NCI-H187 (cell line): ENCODE data around the gene PANK1.
"Not testable (repeated sequence)": the region's sequence is repeated elsewhere in the genome, so short reads cannot be mapped to it uniquely, and the experiment has no call there.

Experiments used
- DNase-seq, 2 experiments: peaks; one replicate each; lab custom pipeline; 2025; lab: John Stamatoyannopoulos, UW

PANK1 gene

DNA sequence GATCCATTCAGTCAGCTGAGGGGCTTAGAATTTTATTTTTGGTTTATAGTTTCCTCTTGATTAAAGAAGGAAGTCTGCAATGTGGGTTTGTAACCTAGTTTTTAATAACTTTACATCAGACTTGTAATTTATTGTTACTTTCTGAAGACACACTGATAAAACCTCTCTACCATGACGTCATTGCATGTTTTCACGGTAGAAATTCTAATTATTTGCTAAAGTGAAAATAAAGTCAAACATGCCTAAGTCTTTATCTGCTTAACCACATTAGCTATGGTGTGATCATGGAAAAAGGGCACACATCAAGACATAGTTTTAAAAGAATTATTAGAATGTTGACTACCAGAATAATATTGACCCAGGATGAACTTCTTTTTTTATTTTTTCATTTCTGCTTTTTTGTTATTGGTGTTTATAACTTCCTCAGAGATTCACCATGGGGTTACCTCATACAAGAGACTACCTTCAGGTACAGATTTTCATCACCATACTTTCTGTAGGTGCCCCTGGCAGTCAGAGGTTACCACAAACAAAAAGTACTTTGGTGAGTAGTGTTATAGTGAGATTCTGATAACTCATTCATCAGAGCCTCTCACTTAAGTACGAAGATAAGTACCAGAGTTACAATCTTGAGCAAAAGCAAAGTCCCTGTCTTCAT, 7.0 kb upstream of the PANK1 start:
- no peak for DNase-seq

DNA sequence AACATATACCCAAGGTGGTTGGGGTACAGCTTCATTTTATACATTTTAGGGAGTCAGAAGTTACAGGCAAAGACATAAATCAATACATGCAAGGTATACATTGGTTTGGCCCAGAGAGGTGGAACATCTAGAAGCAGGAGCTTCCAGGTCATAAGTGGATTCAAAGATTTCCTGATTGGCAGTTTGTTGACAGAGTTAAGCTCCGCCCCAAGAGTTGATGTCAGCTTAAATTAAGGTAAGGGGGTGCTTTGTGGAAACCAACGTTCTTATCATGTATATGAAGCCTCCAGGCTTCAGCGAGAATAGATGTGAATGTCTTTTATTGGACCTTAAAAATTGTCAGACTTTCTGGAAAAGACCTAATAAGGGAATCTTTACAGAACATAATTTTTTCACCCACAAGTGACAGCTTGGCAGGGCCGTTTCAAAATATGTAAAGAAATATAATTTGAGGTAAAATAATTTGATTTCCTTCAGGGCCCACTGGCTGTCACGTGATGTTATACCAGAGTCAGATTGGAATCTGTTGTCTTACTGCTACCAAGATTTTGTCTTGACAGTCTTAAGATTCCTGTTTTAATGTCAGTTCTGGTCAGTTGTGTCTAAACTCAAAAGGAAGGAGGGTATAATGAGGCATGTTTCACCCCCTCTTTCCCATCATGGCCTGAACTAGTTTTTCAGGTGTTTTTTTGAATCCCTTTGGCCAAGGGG, 6.3 kb upstream of the PANK1 start:
- no peak for DNase-seq

DNA sequence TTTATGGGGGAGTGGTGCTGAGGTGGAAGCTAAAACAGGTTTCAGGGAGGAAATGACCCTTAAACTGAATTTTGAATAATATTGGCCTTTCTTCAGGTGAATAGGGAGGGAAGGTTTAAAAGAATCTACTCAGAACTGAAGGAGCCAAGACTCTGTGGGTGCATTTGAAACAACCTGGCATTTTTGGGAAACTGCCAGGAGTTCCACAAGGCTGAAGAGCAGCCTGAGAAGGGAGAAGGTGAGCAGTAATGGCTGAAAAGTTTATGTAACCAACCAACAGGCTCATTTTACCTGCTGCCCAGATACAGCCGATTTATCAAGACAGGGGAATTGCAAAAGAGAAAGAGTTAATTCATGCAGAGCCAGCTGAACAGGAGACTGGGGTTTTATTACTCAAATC, 4.0 kb upstream of the PANK1 start:
- no peak for DNase-seq

DNA sequence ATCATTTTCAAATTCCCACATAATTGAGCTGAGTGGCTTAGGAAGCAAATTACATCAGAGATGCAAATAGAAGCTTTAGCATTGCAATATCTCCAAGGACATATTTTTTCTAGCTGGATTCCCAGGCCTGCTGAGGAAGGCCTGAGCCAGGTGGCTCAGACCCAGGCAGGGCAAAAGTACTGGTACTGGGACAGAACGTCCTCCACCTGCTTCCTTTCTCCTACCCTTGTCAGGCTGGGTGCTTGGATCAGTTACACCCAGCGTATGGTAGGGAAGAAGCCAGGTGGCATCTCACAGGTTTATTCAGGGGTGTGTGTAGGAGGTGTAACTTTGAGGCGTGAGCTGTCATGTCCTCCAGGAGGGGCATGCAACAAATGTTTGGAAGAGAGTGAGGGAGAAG, 3.0 kb upstream of the PANK1 start:
- DNase-seq: no peak

DNA sequence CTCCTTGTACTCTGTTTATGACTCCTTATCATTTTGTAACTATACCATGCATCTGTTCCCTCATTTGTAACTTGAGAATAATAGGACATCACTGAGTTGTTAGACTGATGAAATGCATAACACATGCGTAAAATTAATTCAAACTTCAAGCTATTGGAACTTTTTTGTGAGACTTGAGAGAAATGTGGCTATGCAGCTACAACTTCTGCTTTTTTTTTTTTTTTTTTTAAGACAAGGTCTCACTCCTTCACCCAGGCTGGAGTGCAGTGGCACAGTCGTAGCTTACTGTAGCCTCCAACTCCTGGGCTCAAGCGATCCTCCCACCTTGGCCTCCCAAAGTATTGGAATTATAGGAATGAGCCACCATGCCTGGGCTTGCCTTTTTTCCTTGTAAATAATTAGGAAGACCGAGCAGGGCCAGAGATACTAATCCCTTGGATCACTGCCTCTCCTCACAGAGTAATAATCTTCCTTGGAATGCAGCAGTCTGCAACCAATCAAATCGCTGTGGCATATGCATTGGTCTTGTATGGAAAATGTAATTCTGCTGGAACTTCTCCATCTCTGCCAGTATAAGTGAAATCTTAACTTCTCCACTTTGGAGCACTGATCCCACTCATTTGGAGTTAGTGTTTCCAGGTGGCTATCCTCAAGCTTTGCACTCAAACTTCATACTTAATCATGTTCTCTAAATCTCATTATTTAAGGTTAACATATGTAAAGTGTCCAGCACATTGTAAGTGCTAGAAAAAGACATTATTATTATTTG, 2.0 kb upstream of the PANK1 start:
- DNase-seq: no peak

DNA sequence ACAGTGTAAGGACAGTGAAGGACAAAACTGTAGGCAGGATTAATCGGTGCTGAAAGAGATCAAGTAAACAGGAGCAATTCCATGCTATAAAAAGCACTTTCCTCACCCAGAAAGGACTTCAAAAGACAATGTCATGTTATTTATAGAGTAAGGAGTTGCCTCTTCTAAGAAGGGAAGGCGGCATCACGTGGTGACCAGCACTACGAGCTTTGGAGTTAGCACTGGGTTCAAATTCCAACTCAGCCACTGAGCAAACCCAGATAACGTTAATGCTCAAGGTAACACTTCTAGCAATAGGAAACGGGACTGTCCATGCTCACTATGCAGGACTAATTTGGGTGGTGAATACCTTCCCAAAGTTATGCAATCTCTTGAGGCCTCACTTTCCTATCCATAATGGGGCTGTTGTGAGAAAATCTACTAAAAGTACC, 715 bp upstream of the PANK1 start:
- peak in 1 of 2 experiments; percentile 56 for DNase-seq

GRCh38 chr10:89644691-89644966, 413 bp downstream of the PANK1 start:
- DNase-seq: no peak

DNA sequence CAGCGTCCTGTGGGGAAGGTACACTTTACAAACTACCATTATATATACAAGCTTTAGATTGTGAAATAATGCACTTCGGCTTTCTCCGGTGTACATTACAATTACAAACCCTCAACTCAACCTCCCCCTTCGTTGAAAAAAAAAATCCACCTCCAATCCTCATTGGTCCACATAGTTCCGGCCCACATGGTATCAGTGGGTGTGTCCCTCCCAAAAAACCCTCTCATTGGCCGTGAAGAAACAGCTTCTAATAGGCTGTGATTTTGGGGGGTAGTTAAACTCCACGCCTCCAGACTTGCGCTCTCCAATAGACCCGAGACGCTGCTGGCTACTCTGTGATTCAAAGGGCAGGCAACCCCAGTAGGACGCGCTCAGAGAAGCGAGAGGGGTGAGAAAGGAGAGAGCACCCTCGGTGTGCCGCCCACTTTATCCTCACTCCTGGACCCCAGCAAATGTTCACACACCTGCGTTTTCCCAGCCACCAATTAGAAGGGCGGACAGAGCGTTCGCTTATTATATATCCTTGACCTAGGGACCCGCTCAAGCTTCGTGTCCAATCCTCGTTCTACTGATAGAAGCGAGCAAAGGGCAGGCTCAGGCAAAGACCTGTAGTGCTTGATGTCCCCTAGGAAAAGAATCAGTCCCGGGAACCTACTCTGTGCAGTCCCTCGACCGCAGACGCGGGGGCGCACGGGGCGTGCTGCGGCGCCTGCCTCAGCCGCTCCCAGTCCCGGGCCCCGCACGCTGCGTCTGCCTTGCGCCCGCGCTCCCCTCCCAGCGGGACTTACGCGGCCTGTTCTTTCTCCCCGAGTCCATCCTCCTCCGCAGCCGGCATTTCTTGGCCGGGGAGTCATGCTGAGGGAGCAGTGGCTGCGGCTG, 991 bp downstream of the PANK1 start:
- DNase-seq: peak; percentile 81 to 86

- no peak for DNase-seq
These were observed 1.6 kb downstream of the PANK1 start for GRCh38 chr10:89643431-89643811.

DNA sequence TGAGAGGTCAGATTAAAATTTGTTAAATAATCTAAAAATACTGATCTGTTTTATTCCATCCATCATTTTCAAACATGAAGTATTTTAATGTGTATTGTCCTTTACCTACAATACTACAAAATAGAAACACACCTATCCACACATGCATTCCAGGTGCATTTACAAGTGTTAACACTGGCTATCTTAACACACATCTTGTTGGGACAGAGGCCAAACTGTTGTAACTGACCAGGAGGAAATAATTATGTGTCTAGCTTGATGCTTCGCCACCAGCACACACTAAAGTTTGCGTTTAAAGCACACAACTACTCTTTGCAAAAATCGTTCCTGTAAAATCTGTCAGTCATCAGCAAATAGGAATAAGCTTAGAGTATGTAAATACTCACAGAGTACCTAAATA, 2.8 kb downstream of the PANK1 start:
- DNase-seq: no peak

DNA sequence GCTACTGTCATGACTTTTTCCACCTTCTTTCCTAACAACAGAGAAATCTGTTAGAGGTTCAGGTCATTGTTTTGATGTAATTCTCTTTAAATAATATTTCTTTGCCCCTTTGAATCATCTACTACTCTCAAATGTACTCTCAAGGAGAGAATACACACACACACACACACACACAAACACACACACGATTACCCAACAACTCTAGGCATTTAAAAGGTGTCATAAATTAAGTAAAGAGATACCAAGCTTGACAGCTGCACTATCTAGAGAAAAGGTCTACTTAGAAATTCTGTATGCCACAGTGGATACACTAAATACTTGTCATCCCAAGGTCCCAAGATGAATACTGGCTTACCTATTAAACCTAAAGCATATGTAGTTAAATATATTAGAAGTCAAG, 4.8 kb downstream of the PANK1 start:
- DNase-seq: no peak

- DNase-seq: no peak
These were observed 5.7 kb downstream of the PANK1 start for GRCh38 chr10:89639326-89639725.

DNA sequence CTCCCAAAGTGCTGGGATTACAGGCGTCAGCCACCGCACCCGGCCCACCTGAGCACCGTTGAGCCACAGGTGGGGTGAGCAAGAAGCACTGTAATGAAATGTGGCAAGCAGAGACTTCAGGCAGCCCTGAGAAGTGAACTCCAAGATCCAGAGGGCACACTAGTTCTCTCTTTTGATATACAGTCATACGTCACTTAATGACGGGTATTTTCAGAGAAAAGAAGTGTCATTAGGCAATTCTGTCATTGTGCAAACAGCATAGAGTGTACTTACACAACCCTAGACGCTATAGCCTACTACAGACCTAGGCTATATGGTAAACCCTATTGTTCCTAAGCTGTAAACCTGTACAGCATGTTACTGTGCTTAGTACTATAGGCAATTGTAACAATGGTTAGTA, 7.9 kb downstream of the PANK1 start:
- no peak for DNase-seq

- DNase-seq: no peak
These were observed 10.4 kb downstream of the PANK1 start for GRCh38 chr10:89634637-89635036.

- DNase-seq: no peak
These were observed 11.6 kb downstream of the PANK1 start for GRCh38 chr10:89633484-89633883.

GRCh38 chr10:89632824-89633223, 12.2 kb downstream of the PANK1 start:
- no peak for DNase-seq

GRCh38 chr10:89627830-89628229, 17.2 kb downstream of the PANK1 start:
- no peak for DNase-seq

GRCh38 chr10:89625041-89625765, 19.8 kb downstream of the PANK1 start:
- no peak for DNase-seq

DNA sequence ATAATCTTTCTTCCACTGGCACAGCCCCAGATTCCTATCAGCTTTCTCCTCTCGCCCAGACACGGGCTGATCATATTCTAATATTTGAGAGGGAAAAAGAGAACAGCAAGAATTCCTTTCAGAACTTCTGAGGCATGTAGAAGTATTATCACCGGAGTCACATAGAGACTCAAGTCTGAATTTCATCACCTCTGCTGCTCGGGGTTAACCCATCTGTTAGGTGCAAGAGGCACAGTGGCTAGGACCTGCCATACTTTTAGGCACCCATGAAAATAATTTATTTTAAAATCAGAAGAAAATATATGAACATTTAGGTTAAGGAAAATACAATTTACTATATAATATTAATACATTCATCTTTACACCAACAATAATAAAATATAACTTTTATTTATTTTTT, 21.0 kb downstream of the PANK1 start:
- DNase-seq: no peak

- no peak for DNase-seq
These were observed 22.9 kb downstream of the PANK1 start for GRCh38 chr10:89622151-89622550.

GRCh38 chr10:89621438-89621837, 23.6 kb downstream of the PANK1 start:
- DNase-seq: no peak

- DNase-seq: not testable (repeated sequence)
These were observed 24.7 kb downstream of the PANK1 start for GRCh38 chr10:89620296-89620695.
